CD4-positive, alpha-beta T cell treated with Interleukin-21 for 1 hour (primary cell): Measurements from ENCODE around the gene IFNL2.
A peak's percentile ranks its signal among the peaks of the same experiment; 100 is the strongest.
"Not testable (repeated sequence)": the region's sequence is repeated elsewhere in the genome, so short reads cannot be mapped to it uniquely, and the experiment has no call there.

ENCODE experiments used
- DNase-seq: peaks from one replicate; pipeline ENCODE4 v3.0.0-alpha.2; 2020

Gene IFNL2

DNA sequence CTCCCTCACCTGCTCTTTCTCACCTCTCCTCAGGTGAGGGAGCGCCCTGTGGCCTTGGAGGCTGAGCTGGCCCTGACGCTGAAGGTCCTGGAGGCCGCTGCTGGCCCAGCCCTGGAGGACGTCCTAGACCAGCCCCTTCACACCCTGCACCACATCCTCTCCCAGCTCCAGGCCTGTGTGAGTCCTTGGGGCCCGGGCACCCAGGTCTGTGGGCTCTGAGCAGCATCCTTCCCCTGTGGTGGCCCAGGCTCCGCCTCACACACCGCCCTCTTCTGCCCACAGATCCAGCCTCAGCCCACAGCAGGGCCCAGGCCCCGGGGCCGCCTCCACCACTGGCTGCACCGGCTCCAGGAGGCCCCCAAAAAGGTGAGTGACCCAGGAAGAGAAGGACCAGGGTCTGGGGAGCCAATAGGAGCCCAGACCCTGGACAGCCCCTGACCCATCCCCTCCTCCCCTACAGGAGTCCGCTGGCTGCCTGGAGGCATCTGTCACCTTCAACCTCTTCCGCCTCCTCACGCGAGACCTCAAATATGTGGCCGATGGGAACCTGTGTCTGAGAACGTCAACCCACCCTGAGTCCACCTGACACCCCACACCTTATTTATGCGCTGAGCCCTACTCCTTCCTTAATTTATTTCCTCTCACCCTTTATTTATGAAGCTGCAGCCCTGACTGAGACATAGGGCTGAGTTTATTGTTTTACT, 29.9 kb downstream of the IFNL2 start:
- peak; percentile 72 for DNase-seq

DNA sequence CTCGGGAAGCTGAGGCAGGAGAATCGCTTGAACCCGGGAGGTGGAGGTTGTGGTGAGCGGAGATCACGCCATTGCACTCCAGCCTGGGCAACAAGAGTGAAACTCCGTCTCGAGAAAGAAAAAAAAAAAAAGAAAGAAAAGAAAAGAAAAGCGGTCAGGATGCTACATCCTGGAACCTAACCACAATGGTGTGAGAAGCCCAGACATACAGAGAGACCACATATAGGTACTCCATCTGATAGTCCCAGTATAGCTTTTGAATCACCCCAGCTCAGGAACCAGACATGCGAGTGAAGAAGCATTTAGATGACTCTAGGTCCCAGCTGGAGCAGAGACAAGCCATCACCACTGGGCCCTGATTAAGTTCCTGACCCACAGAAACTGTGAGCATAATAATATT, 31.2 kb downstream of the IFNL2 start:
- DNase-seq = peak; percentile 33

GRCh38 chr19:39299832-39300231, 31.6 kb downstream of the IFNL2 start:
- DNase-seq = no peak

DNA sequence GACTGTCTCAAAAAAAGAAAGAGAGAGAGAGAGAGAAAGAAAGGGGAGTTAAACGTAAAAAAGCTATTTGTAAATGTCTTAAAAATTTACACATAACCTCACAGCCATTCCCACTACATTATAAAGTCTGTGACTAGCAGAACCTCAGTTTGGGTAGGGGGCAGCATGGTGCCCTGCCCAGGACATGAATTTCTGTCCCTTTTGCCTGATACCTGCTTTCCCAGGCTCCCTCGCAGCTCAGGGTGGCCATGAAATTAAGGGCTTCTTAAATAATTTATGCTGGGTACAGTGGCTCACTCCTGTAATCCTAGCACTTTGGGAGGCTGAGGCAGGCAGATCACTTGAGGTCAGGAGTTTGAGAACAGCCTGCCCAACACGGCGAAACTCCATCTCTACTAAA, 32.8 kb downstream of the IFNL2 start:
- DNase-seq = no peak

- no peak for DNase-seq
Measured at GRCh38 chr19:39301562-39301961, 33.4 kb downstream of the IFNL2 start.

DNA sequence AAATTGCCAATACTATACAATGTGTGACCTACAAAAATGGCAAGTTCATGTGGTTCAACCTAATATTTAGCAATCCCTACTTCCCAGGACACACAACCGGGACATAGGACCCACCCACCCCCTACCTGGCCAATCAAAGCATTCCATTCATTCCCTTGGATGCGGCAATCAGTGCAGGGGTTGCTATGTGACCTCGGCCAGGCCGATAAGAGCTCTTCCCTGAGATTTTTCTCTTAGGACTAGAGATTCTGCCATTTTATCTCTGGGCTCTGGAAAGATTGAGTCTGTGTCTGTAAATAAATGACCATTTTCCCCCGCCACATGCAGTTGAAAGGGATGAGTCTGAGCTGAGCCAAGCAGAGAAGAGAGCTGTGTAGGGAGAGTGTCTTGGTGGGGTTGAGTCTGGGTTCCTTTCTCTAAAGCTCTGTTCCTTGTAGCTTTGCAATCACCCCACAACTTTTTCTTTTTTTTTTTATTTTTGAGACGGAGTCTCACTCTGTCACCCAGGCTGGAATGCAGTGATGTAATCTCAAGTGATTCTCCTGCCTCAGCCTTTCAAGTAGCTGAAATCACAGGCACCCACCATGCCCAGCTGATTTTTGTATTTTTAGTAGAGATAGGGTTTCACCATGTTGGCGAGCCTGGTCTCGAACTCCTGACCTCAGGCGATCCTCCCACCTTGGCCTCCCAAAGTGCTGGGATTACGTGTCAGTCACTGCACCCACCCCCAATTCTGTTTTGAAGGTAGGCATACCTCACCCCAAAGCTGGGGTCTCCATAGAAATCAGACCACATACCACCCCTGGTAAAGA, 35.4 kb downstream of the IFNL2 start:
- no peak for DNase-seq

GRCh38 chr19:39304185-39304513, 36.0 kb downstream of the IFNL2 start:
- DNase-seq = no peak

DNA sequence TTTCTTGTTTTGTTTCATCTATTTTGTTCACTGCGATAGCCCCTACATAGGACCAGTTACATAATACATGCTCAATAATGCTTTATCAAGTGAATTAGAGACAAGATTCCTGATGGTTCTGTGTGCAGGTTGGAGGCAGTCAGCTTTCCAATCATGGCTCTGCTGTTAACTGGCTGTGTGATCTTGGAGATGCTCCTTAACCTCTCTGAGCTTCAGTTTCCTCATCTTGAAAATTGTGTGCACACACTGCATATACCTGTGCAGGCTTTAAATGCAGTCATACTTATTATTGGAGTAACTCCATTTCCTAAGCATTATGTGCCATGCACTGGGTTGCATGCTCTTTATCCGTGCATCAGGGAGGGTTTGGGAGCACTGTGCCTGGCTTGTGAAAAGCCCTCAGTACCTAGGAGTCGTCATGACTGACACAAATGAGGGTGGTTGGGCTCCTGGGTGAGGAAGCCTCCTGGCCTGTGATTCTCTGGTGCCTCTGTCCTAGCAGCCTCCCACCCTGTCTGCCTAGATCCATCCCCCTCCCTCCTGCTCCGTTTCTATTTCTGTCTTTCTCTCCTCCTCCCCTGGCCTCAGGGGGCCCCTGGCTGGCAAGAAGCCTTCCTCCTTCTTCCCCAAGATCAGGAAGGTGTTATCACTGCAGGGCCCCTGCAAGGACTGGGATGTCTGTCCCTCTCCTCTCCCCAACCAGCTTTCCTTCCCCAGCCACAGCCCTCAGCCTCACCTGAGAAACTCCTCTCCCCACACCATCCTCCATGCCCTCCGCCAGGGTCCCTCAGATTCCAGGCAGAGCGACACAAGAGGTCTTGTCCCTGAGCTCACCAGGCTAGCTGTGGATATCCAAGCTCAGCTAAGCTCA, 36.7 kb downstream of the IFNL2 start:
- DNase-seq = no peak

DNA sequence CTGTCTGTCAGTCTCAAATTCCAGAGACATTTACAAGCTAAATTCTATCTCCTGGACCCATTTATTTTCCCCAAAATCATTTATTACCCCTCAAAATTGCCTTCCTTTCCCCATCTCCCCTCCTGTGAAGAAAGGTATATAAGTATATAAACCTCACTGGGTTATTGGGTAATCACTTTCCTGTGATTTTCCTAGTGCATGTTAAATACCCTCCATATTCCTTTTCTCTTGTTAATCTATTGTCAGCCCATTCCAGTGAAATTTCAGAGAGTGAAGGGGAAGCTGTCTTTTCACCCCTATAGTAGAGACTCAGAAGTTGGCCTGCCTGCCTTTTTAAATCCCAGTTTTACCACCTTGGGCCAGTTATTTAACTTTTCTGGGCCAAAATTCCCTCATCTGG, 37.9 kb downstream of the IFNL2 start:
- DNase-seq = no peak

GRCh38 chr19:39307046-39307821, 39.0 kb downstream of the IFNL2 start:
- no peak for DNase-seq

GRCh38 chr19:39307822-39308530, 39.8 kb downstream of the IFNL2 start:
- DNase-seq = no peak

- no peak for DNase-seq
Measured at GRCh38 chr19:39308531-39309304, 40.5 kb downstream of the IFNL2 start.

DNA sequence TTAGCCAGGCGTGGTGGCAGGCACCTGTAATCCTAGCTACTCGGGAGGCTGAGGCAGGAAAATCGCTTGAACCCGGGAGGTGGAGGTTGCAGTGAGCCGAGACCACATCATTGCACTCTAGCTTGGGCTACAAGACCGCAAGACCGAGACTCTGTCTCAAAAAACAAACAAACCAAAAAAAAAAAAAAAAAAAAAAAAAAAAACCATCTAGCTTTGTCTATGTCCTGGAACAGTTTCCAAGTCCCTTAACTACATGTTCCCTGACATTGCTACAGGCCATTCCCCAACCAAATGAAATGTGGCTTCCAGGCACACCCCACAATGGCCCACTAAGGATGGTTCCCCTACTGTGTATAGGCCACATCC, 41.1 kb downstream of the IFNL2 start:
- not testable (repeated sequence) for DNase-seq

- DNase-seq = no peak
Measured at GRCh38 chr19:39310558-39311311, 42.5 kb downstream of the IFNL2 start.

DNA sequence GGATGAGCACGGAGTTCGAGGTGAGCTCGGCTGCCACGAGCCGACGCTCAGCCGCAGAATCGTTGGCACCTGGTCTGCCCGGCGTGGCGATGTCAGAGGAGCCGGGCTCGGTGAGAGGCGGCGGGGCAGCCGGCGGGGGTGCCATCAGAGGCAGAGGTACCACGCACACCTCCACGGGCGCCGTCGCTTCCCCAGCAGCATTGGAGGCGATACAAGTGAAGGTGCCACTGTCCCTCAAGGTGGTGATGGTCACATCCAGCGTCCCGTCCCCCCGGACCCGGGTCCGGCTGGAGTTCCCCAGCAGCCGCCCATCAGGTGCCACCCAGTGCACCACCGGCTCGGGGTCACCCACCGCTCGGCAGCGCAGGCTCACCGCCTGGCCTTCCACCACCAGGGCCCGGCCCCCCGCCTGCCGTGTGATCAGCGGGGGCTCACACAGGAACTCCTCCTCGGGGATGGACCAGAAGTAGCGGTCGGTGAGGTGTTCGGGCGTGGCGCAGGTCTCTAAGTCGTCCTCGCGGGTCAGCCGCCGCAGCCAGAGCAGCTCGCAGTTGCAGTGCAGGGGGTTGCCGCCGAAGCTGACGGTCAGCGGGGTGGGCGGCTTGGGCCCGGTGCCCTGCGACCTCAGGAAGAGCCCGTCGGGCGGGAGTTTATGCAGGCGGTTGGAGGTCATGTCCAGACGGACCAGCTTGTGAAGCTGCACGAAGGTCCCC, 46.0 kb downstream of the IFNL2 start:
- no peak for DNase-seq

DNA sequence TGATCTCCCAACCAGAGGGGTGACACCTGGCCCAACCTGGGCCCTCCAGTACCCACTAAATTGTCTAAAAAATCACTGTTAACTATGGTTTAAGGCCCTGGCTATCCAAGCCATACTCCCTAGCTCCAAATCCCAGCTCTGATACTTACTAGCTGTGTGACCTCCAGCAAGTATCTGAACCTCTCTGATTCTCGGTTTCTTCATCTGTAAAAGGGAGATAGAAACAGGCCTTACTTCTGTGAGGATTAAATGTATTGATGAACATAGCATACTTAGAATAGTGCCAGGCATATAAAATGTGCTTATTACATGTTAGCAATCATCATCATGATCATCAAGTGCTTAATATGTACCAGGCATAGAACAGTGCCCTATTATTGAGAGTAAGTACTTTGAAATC, 47.7 kb downstream of the IFNL2 start:
- no peak for DNase-seq

GRCh38 chr19:39316627-39317321, 48.6 kb downstream of the IFNL2 start:
- DNase-seq = no peak

GRCh38 chr19:39317476-39317875, 49.3 kb downstream of the IFNL2 start:
- DNase-seq = no peak

DNA sequence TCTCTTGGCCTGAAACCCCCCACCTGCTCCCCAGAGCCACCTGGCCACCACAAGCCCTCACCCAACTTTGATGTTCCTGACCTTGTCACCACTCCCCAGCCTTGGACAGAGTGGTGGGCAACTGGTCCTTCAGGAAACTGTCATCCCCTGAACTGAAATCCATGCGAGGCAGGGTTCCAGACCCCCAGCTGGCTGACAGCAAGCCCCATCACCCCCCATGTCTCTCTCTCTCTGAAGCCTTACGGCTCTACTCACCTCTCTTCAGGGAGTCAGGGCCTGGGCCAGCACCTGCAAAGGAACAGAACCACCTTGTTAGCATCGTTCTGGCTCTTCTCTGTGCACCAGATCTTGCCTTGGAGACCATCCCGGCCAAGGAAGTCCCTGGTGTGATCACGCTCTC, 49.9 kb downstream of the IFNL2 start:
- no peak for DNase-seq
